ENCODE results near the gene FKBP11.

The FKBP11 gene

DNA sequence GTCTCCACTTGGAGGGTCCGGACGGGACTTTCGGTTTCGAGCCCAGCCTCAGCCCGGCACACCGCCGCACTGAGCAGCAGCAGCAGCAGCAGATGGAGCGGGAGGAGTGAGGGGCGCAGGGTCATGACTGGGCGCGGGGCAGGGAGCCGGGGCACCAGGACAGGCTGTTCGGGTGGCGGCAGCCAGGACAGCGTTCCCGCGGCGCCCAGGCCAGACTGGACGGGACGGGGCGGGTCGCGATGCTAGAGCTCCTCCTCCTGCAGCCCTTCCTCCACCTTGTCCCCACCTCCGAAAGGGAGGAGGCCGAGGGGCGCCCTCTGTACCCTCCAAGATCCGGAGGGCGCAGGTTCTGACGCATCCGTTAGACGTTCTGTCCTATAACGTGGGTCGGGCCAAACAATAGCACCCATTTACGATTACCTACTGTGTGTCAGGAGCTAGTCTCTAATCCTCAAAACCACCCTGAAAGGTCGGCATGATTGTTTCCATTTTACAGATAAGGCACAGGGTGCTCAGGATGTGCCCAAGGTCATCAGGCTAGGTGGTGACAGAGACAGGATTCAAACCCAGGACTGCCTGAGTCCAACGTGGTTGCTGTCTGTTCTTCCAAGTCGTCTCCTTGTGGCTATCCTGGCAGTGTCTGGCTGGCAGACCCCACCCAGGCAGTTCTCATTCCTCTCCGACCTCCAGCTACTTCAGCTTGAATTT is at the start of gene FKBP11:
Gene FKBP11, minus strand, starts transcription at position 189 of the 708 bp plus-strand sequence. Its CDS starts 64 bp downstream, at position 125.
- DNase-seq (ENCODE audit: low read depth, low spot score), result peak; percentile 51

DNA sequence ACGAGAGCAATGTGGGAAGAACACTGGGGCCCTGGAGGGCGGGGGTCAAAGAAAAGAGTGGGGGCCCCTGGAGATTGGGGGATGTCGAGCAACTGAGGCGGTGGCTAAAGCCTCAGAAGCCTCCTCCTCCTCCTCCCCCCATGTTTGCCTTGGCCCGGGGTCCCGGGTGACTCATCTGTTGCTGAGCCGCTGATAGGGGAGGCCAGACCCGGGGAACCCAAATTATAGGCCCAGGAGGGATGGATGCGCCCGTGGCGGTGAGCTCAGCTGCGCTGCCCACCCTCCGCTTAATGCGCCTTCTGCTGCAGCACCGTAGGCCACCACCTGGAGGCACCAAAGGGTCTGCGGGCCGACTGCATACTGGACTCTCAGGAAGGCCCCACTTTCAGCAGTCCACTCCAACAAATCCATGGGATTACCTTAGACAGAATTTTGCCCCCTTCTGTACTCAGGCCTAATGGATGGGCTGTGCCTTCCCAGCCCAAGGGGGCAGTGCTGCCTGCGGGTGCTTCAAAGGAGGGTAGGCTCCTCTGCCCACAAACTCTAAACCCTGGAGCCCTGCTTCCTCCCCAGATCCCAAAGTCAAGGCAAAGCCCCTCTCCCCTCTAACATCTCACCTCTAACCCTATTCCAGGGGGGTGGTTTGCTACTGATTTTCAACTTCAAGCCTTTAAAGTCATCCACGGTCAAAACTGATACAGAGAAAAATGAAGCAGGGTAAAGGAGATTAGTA is 48.8 kb upstream of the FKBP11 start:
- DNase-seq (ENCODE audit: low read depth, low spot score), result no peak

DNA sequence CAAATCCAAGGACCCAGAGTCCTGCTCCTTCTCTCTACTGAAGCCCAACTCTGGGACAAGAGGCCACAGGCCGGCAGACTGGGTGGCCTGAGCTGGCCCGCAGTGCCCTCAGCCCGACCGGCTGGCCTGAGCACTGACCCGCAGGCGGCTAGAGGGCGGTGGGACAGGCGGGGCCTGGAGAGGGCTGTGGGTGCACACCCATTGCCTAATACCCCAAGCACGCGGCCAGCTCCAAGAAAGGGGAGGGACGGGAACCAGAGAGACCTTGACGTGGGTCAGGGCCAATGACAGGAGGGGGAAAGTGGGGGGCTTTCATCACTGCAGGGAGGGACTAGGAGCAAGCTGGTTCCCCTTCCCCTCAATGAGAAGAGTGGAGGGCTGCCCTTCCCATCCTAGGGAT is 48.2 kb upstream of the FKBP11 start:
- no peak for DNase-seq (ENCODE audit: low read depth, low spot score)

DNA sequence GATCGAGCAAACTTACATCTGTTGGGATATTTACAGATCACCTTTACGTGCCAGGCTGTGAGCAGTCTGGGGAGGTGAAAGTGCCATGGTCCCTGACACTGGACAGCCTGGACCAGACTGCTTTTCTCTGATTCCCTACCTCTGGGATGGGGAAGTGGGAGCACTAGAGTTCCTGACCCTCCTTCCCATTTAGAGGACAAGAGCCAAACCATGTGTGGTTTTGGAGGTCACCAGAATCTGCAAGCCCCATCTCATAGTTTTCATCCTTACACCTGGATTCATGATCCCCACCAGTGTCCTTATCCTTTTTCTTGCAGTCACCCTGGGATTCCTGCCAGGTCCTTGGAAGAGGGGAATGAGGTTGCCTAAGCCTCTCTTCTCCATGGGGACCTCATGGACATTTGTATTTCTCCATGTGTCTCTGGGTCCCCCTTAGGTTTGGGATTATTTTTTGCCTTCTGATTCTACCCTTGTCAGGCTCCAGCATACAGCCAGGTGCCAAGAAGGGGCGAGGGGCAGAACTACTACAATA is 47.7 kb upstream of the FKBP11 start:
- DNase-seq (ENCODE audit: low read depth, low spot score), result no peak

DNA sequence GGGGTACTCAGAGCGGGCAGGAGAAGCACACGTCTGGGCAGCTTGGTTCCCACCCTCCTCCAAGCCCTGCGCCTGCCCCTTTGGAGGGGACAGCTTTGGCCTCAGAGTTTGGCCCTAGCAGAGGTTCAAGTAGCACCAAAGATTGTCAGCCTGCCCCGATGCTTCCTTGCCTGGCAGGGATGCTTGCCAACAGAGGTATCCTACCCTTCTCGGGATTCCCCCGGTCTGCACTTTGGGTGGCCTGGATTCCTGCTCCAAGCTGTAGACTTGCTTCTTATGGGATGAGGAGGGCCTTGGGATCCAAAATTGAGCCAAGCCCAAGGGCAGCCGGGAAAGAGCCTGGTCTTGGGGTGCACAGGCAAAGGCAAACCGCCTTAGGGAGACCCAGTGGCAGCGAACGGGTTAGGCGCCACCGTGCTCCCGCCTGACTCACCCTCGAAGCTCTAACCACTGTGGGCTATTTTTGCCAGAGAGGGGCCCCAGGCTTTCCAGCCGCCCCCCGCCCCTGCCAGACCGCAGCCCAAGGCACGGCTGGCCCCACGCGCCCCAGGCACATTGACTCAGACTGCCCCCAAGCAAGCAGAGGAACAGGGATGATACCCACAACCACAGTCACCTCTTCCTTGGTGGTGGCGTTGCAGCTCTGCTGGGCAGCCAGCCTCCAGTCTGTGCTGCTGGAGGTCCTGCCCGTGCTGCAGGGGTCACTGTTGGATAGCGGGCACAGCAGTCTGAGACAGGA is 47.1 kb upstream of the FKBP11 start:
- DNase-seq (ENCODE audit: low read depth, low spot score), result no peak

DNA sequence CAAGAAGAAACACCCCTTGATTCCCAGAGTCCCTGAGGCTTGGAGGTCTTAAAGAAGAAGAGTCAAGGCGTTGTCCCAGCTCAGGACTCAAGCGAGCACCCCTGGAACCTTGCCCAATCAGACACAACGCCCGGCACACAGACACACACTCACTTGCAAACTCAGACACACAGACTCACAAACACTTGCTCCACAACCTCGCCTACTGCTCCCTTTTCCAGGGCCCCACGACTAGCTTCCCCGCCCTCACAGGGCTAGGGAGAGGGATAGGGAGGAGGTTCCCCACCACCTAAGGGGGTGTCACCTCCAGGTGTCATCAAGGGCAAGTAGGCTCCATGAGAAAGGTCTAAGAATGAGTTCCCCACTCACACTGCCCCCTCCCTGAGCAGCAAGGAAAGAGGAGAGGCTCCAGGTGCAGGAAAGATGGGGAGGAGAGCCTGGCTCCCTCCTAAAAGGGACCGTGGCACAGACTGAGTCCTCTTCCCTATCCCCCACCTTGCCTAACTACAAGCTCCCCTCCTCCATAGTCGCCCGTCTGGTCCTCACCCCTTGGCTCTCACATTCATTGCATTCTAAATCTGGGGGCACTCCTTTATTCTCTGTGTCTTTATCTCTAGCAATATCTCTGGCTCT is 45.5 kb upstream of the FKBP11 start:
- DNase-seq (ENCODE audit: low read depth, low spot score), result no peak

DNA sequence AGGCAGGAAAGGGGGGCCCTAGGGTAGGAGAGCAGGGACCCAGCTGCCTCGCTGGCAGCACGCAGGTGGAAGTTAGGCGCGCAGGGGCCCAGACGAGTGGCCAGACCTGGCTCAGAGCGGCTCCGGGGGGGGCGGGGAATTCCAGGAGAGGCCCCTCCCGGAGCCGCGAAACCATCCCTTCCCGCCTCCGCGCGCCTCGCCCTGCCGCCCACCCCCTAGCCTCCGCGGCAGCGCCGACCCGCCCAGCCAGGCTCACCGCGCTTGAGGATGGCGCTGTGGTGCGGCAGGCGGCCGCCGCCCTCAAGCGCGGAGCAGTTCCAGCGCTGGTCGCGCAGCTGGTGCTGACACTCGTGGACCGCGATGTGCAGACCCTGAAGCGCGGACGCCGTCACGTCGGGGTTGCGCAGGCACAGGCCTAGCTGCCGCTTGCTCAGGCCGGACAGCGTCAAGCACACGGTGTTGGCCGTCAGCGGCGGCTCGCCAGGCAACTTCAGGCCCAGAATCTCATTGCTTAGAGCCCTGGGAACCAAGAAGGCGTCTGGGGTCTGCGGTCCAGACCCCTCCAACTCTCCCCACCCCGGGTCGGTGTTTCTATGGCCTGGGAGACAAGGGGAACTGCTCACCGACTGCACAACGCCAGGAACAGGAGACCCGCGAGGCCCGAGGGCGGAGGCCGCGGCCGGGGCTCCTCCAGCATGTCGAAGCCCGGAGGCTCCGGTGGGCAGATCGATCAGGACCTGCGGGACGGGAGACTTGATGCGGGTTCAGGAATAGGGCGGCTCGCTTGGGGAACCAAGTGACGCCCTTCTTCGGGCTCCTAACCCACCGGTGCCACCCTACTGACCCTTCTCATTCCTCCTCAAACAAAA is 44.8 kb upstream of the FKBP11 start:
- no peak for DNase-seq (ENCODE audit: low read depth, low spot score)

DNA sequence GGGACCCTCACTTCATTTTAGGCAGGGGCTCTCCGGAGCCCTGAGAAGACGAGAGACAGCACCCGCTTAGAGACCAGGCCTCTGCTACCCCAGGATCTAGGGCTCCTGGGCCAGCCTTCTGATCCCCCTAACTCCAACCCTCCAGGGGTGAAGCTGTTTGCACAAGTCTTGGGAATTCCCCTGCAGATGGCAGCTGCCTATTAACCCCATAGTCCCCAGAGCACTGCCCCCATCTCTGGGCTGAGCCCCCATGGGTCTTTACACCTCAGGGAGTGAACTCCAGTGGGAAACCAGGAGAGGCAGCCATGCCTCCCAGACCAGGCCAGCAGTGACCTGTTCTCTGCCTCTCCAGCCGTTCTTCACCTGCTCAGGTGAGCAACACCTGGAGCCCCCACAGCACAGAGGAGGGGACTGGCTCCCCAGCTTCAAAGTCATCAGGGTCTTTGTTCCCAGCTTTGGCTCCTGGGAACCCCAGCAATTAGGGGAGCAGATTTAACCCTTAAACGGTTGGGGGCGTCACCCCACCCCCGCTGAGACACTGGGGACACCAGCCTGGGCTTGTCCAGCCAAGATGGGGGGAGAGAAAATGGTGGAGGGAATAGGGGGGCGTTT is 44.0 kb upstream of the FKBP11 start:
- DNase-seq (ENCODE audit: low read depth, low spot score), result no peak

DNA sequence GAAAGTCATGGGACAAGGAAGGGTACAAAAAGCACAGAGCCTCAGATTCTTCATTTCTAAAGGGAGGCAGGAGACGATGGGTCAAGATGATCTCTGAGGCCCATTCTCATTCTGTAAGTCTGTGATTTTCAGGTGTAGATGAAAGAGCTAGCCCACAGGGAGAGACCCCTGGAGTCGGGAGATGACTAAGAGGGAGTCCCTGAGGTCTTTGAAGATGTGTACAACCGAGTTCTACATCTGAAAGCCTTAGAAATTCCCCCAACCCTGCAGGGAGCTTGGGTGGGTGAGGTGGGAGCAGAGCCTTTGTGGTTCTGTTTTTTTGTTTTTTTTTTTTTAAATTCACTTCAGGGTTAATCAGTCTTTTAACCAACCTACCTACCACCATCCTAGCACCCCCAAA is 43.2 kb upstream of the FKBP11 start:
- DNase-seq (ENCODE audit: low read depth, low spot score), result no peak

DNA sequence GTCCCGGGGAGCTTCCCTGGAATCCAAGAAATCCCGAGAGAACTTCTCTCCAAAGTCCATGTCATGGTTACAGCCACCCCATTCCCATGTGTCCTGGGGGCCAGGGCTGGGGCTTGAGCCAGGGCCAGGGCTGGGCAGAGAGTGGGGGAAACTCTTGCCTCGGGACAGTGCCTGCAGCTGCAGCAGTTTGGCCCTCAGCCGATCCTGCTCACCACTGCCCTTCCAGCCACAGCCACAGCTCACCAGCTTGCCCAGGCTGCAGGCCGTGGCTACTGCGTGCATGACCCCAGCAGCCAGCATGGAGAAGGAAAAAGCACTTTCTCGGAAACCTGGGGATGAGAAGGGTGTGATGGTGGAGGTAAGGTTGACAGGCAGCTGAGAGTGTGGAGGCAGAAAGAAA is 42.7 kb upstream of the FKBP11 start:
- DNase-seq (ENCODE audit: low read depth, low spot score), result no peak

DNA sequence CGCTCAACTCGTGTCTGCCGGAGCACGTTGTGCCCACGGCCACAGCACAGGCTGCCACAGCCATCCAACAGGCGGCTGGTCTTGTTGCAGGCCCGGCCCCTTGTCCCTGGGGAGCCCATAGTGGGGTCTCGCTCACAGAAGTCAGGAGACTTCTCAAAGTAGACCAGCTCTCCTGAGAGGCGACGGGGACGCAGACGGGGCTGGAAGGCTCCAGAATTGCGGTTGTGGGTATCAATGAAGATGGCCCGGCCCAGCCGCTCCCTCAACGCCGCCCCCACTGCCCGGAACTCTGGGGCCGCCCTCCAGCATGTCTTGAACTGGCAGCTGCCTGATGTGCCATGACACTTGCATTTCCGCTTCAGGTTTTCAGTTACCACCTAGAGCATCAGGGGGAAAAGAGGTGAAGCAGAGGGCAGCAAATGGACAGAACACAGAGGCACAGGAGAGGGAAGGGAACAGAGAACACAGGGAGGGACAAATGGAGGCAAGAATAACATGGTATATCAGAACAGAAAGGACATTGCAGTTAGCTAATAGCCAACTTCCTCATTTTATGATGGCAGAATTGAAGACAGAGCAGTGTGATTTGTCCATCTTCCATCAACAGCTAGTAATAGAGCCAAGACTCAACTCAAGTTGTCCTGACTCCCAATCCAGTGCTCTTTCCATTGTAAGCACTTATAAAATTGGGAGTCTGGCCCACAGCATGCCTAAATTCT is 41.0 kb upstream of the FKBP11 start:
- DNase-seq (ENCODE audit: low read depth, low spot score), result no peak

DNA sequence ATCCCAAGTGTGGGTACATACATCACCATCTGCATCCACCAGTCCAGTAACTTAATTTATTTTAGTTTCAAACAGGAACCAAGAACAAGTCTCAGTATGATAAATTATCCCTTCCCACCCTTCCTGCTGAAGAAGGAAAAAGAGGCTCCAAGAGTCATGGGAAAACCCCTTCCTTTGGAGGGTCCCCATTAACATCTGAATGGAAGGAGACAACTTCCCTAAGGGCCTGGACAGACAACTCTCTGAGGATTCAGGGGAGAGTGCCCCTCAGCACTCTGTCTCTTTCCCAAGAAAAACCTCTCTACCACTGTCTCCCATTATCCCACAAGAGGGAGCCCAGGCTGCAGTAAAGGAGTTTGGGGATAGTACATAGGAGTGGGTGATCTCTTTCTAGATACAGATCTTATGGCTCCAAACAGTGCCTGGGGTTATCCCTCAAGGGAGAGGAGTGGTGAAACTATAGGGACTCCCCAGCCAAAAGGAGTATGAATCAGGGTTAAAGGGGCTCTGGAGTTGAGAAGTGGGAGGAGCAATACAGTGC is 40.1 kb upstream of the FKBP11 start:
- no peak for DNase-seq (ENCODE audit: low read depth, low spot score)

DNA sequence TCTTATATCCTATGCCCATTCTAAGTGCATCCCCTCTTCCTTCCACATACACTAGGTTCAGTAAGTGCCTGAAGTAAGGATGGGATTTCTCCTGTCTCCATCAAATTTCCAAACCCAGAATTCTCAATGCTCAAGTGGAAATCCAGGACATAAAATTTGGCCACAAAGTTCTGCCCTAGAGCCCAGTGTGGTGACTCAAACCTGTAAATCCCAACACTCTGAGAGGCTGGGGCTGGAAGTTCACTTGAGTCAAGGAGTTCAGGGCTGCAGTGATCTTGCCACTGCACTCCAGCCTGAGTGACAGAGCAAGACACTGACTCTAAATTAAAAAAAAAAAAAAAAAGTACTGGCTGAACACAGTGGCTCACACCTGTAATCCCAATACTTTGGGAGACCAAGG is 36.5 kb upstream of the FKBP11 start:
- no peak for DNase-seq (ENCODE audit: low read depth, low spot score)

DNA sequence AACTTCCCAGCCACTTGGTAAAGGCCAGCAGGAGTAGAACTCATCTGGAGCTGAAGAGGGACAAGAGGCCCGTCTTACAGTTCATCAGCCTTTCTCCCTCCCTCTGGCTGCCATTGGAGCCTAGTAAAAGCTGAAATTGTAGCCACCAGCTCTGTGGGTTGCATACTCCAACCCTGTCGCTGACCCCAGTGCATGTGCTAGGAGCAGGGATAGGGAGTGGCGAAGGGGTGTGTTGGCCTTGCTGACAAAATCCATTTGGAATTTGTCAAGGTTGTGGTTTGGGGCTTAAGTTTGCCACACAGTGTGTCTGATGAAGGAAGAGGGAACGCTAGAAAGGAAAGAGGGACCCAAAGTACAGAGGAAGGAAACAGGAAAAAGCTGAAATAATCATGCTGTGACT is 36.0 kb upstream of the FKBP11 start:
- DNase-seq (ENCODE audit: low read depth, low spot score), result no peak

DNA sequence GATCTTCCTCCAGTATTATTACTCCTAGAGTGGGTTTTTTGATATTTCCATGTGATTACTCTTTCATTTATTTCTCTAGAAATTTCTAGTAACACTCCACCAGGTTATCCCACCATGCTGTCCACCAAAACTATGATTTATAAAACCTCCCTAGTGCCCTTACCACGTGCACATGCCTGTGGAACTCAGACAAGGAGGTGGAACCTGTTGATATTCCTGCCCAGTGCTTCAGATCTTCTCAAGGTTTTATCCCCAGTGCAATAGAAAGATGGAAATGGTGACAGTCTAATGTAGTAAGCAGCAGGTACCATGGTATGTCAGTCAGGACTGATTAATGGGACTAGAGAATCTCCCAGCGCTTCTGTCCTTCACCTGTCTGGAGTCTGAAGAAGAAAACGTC is 35.5 kb upstream of the FKBP11 start:
- DNase-seq (ENCODE audit: low read depth, low spot score), result no peak

DNA sequence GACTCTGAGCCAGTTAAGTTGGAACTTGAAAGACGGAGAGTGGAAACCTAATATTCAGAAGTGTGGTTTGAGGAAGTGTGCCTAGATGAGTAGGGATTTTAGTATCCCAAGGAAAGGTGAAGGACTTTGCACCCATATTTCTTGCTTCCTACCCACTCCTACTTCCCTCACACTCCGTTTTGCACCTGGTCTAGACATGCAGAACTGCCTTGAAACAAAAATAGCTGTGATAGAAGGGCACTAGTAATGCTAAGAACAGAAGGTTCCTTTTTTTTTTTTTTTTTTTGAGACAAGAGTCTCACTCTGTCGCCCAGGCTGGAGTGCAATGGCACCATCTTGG is 32.7 kb upstream of the FKBP11 start:
- no peak for DNase-seq (ENCODE audit: low read depth, low spot score)

DNA sequence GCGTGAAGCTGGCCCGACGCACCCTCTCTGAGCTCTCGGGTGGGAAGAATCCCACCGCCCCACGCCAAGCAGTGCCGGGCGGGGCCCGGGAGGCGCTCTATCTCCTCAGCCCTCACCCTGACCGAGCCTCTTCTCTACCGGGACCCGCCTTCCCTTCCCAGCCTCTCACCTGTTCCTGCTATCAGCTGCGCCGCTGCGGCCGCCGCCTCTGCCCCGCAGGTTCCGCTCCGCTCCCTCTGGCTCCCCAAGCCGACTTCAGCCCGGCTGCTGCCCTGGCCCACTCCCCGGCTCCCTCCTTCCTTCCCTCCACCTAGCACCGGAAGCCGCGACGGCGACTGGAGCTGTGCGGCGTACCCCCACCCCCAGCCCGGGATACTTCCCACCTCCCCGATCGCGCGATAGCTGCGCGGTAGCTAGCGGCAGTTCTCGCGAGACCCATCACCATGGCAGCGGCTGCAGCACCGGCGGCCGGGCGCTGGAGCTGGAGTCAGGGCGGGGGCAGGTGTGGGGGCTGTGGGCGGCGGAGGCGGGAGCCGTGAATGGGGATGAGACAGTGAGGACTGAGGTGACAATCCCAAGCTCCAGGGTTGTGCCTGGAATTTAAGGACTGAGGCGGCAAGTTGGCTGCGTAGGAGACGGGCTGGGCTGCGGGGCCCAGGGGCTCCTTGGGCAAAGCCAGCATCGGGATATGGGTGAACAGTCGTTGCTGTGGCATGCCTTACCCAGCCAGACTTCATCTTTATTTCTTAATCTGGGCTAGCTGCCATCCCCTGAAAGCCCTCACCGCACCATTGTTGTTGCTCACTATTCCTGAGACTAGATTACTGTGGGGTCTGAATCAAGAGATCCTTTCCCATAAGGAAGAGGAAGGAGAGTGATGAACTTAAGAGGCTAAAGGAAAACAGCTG is 32.1 kb upstream of the FKBP11 start, which contains the start of gene ARF3:
Gene ARF3, minus strand, starts transcription at position 347 of the 908 bp plus-strand sequence. CDS start 16,392 bp downstream, outside the sequence.
- peak; percentile 78 for DNase-seq (ENCODE audit: low read depth, low spot score)
